GM23338 (cell line): ENCODE data around the gene CENPP. TPM values are rescaled to one million over a fixed set of nuclear protein-coding genes. Genes with fewer than 3 reads are reported as not detected.

ENCODE experiments used
- EZH2phosphoT487 ChIP-seq: fragments of 200-600 bp; sonication (generic); IDR thresholded peaks from one replicate; pipeline ENCODE4 v1.8.1; 2018; ENCODE audit warnings: antibody characterized with exemption; ENCODE audit not compliant: unreplicated experiment
- JUNB ChIP-seq: IDR thresholded peaks from one replicate; pipeline ENCODE4 v1.6.1; 2016; ENCODE audit warnings: antibody characterized with exemption; ENCODE audit not compliant: unreplicated experiment
- NANOG ChIP-seq: IDR thresholded peaks from 2 replicates; pipeline ENCODE4 v1.6.1; 2016; ENCODE audit warnings: antibody characterized with exemption, borderline replicate concordance
- POLR2AphosphoS5 ChIP-seq: IDR thresholded peaks from 2 replicates; pipeline ENCODE4 v1.6.1; 2016; ENCODE audit warnings: antibody characterized with exemption, low read depth
- STAT1 ChIP-seq: IDR thresholded peaks from one replicate; pipeline ENCODE4 v1.6.1; 2016; ENCODE audit warnings: antibody characterized with exemption; ENCODE audit not compliant: unreplicated experiment
- ZNF331 ChIP-seq: fragments of 250-450 bp; sonication (Bioruptor Pico); IDR thresholded peaks from 2 replicates; pipeline ENCODE4 v1.5.0; 2020; ENCODE audit warnings: low read depth, mild to moderate bottlenecking, moderate library complexity
- polyA plus RNA-seq: library from polyadenylated mRNA; unstranded; fragments of >200 nt; fragmentation: Nextera tagmentation; extraction: Ambion mirVana; gene quantifications from 2 replicates; pipeline ENCODE4 v1.2.1, GENCODE V29; 2016
- total RNA-seq: library from RNA; depleted of rRNA; stranded (reverse); fragments of >200 nt; shearing (Covaris generic); gene quantifications from 2 replicates; pipeline ENCODE4 v1.2.3, GENCODE V29; 2014
- TF ChIP-seq, protein P1 (sequence below): fragments of 250-450 bp; sonication (Bioruptor Pico); IDR thresholded peaks from 2 replicates; pipeline ENCODE4 v1.5.0; 2020; ENCODE audit warnings: mild to moderate bottlenecking, moderate library complexity
- TF ChIP-seq, protein P2 (sequence below): IDR thresholded peaks from one replicate; pipeline ENCODE4 v1.6.1; 2018; ENCODE audit warnings: antibody characterized with exemption; ENCODE audit not compliant: unreplicated experiment
- TF ChIP-seq, protein P3 (sequence below): IDR thresholded peaks from 2 replicates; pipeline ENCODE4 v1.6.1; 2016; ENCODE audit warnings: antibody characterized with exemption

Gene CENPP
- total and polyA plus RNA-seq, 2 experiments from 2014 or later: 11.0 to 12.6 TPM

- TF ChIP-seq, protein P1, sequence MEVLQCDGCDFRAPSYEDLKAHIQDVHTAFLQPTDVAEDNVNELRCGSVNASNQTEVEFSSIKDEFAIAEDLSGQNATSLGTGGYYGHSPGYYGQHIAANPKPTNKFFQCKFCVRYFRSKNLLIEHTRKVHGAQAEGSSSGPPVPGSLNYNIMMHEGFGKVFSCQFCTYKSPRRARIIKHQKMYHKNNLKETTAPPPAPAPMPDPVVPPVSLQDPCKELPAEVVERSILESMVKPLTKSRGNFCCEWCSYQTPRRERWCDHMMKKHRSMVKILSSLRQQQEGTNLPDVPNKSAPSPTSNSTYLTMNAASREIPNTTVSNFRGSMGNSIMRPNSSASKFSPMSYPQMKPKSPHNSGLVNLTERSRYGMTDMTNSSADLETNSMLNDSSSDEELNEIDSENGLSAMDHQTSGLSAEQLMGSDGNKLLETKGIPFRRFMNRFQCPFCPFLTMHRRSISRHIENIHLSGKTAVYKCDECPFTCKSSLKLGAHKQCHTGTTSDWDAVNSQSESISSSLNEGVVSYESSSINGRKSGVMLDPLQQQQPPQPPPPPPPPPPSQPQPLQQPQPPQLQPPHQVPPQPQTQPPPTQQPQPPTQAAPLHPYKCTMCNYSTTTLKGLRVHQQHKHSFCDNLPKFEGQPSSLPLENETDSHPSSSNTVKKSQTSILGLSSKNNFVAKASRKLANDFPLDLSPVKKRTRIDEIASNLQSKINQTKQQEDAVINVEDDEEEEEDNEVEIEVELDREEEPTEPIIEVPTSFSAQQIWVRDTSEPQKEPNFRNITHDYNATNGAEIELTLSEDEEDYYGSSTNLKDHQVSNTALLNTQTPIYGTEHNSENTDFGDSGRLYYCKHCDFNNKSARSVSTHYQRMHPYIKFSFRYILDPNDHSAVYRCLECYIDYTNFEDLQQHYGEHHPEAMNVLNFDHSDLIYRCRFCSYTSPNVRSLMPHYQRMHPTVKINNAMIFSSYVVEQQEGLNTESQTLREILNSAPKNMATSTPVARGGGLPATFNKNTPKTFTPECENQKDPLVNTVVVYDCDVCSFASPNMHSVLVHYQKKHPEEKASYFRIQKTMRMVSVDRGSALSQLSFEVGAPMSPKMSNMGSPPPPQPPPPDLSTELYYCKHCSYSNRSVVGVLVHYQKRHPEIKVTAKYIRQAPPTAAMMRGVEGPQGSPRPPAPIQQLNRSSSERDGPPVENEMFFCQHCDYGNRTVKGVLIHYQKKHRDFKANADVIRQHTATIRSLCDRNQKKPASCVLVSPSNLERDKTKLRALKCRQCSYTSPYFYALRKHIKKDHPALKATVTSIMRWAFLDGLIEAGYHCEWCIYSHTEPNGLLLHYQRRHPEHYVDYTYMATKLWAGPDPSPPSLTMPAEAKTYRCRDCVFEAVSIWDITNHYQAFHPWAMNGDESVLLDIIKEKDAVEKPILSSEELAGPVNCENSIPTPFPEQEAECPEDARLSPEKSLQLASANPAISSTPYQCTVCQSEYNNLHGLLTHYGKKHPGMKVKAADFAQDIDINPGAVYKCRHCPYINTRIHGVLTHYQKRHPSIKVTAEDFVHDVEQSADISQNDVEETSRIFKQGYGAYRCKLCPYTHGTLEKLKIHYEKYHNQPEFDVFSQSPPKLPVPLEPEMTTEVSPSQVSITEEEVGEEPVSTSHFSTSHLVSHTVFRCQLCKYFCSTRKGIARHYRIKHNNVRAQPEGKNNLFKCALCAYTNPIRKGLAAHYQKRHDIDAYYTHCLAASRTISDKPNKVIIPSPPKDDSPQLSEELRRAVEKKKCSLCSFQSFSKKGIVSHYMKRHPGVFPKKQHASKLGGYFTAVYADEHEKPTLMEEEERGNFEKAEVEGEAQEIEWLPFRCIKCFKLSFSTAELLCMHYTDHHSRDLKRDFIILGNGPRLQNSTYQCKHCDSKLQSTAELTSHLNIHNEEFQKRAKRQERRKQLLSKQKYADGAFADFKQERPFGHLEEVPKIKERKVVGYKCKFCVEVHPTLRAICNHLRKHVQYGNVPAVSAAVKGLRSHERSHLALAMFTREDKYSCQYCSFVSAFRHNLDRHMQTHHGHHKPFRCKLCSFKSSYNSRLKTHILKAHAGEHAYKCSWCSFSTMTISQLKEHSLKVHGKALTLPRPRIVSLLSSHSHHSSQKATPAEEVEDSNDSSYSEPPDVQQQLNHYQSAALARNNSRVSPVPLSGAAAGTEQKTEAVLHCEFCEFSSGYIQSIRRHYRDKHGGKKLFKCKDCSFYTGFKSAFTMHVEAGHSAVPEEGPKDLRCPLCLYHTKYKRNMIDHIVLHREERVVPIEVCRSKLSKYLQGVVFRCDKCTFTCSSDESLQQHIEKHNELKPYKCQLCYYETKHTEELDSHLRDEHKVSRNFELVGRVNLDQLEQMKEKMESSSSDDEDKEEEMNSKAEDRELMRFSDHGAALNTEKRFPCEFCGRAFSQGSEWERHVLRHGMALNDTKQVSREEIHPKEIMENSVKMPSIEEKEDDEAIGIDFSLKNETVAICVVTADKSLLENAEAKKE (CRISPR knock-in tag): no peak
- no peak for TF ChIP-seq JUNB
- no peak for TF ChIP-seq EZH2phosphoT487
- no peak for TF ChIP-seq STAT1
- TF ChIP-seq, protein P2, sequence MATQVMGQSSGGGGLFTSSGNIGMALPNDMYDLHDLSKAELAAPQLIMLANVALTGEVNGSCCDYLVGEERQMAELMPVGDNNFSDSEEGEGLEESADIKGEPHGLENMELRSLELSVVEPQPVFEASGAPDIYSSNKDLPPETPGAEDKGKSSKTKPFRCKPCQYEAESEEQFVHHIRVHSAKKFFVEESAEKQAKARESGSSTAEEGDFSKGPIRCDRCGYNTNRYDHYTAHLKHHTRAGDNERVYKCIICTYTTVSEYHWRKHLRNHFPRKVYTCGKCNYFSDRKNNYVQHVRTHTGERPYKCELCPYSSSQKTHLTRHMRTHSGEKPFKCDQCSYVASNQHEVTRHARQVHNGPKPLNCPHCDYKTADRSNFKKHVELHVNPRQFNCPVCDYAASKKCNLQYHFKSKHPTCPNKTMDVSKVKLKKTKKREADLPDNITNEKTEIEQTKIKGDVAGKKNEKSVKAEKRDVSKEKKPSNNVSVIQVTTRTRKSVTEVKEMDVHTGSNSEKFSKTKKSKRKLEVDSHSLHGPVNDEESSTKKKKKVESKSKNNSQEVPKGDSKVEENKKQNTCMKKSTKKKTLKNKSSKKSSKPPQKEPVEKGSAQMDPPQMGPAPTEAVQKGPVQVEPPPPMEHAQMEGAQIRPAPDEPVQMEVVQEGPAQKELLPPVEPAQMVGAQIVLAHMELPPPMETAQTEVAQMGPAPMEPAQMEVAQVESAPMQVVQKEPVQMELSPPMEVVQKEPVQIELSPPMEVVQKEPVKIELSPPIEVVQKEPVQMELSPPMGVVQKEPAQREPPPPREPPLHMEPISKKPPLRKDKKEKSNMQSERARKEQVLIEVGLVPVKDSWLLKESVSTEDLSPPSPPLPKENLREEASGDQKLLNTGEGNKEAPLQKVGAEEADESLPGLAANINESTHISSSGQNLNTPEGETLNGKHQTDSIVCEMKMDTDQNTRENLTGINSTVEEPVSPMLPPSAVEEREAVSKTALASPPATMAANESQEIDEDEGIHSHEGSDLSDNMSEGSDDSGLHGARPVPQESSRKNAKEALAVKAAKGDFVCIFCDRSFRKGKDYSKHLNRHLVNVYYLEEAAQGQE: no peak
- TF ChIP-seq, protein P3, sequence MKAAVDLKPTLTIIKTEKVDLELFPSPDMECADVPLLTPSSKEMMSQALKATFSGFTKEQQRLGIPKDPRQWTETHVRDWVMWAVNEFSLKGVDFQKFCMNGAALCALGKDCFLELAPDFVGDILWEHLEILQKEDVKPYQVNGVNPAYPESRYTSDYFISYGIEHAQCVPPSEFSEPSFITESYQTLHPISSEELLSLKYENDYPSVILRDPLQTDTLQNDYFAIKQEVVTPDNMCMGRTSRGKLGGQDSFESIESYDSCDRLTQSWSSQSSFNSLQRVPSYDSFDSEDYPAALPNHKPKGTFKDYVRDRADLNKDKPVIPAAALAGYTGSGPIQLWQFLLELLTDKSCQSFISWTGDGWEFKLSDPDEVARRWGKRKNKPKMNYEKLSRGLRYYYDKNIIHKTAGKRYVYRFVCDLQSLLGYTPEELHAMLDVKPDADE: no peak
- no peak for TF ChIP-seq NANOG
- no peak for TF ChIP-seq ZNF331 (CRISPR knock-in tag)
- TF ChIP-seq POLR2AphosphoS5: no peak
Measured at GRCh38 chr9:92422611-92423338, 97.0 kb downstream of the CENPP start (continued).
